ENCODE results near the gene CALM1. TPM values are rescaled to one million over a fixed set of nuclear protein-coding genes. Genes with fewer than 3 reads are reported as not detected.

The CALM1 gene
- total and polyA plus RNA-seq, 10 of the 15 experiments (the other 5 are each of a cell fraction or from before 2014, with no cell fraction given): 110 to 729 (median 261) TPM

DNA sequence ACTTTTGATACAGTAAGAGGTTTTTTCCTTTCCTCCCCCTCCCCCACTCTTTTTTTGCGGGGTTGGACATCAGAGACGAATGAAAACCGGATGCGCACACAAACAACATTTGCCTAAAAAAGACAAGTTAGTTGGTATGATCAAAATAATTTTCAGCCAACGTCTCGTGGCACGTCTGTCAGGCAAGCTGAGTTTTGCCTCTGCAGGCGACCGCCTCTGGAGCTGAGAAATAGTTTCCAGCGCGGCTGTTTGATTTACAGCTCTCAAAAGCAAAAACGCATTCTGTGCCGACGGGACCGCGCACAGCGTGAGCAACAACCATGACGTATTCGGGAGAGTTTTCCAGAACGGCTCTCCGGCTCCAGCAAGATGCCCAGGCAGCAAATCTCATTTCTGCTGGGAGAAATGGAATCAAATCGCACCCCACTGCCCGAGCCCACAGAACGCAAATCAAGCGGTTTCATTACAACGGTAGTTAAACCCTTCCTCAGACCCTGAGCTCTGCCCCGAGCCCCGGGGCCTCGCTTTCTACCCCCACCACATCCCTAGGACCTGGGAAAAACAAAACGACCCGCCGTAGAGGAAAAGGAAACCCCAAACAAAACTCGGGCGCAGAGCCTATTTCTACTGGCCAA lies 14.2 kb upstream of the CALM1 start:
- FAIRE-seq: peak; percentile 23
- RAD21 ChIA-PET (ENCODE audit: unreplicated experiment): interaction anchor here (0.6 to 1.0 kb wide), 2 partner anchors 17 to 270 kb away, joined by 3 to 4 read pairs; no protein-coding TSS in a partner anchor
- TF ChIP-seq RCOR1 (conservative IDR thresholded peaks at IDR 0.05; ENCODE audit: low read depth, low read length): no peak
- TF ChIP-seq JUNB (IDR thresholded peaks at IDR 0.05): no peak
- TF ChIP-seq FOXK2 (IDR thresholded peaks at IDR 0.05): no peak
- TF ChIP-seq, protein P1, sequence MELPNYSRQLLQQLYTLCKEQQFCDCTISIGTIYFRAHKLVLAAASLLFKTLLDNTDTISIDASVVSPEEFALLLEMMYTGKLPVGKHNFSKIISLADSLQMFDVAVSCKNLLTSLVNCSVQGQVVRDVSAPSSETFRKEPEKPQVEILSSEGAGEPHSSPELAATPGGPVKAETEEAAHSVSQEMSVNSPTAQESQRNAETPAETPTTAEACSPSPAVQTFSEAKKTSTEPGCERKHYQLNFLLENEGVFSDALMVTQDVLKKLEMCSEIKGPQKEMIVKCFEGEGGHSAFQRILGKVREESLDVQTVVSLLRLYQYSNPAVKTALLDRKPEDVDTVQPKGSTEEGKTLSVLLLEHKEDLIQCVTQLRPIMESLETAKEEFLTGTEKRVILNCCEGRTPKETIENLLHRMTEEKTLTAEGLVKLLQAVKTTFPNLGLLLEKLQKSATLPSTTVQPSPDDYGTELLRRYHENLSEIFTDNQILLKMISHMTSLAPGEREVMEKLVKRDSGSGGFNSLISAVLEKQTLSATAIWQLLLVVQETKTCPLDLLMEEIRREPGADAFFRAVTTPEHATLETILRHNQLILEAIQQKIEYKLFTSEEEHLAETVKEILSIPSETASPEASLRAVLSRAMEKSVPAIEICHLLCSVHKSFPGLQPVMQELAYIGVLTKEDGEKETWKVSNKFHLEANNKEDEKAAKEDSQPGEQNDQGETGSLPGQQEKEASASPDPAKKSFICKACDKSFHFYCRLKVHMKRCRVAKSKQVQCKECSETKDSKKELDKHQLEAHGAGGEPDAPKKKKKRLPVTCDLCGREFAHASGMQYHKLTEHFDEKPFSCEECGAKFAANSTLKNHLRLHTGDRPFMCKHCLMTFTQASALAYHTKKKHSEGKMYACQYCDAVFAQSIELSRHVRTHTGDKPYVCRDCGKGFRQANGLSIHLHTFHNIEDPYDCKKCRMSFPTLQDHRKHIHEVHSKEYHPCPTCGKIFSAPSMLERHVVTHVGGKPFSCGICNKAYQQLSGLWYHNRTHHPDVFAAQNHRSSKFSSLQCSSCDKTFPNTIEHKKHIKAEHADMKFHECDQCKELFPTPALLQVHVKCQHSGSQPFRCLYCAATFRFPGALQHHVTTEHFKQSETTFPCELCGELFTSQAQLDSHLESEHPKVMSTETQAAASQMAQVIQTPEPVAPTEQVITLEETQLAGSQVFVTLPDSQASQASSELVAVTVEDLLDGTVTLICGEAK (IDR thresholded peaks at IDR 0.05; ENCODE audit: borderline replicate concordance): 0 out of 2 replicates have a peak, but pooled peaks have one; percentile 9
- TF ChIP-seq PAX8 (IDR thresholded peaks at IDR 0.05): peak; percentile 90
- no peak for TF ChIP-seq TAF1 (IDR thresholded peaks at IDR 0.05; ENCODE audit: borderline replicate concordance, low read depth, low read length)
- no peak for TF ChIP-seq POLR2AphosphoS2 (IDR thresholded peaks at IDR 0.05; ENCODE audit: low read depth, low read length)
- no peak for TF ChIP-seq NR2F1 (conservative IDR thresholded peaks at IDR 0.05)
- no peak for TF ChIP-seq RELA (IDR thresholded peaks at IDR 0.05; ENCODE audit: borderline replicate concordance, partially characterized antibody)
- TF ChIP-seq, protein P2, sequence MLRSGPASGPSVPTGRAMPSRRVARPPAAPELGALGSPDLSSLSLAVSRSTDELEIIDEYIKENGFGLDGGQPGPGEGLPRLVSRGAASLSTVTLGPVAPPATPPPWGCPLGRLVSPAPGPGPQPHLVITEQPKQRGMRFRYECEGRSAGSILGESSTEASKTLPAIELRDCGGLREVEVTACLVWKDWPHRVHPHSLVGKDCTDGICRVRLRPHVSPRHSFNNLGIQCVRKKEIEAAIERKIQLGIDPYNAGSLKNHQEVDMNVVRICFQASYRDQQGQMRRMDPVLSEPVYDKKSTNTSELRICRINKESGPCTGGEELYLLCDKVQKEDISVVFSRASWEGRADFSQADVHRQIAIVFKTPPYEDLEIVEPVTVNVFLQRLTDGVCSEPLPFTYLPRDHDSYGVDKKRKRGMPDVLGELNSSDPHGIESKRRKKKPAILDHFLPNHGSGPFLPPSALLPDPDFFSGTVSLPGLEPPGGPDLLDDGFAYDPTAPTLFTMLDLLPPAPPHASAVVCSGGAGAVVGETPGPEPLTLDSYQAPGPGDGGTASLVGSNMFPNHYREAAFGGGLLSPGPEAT (IDR thresholded peaks at IDR 0.05; ENCODE audit: low read depth): no peak
- TF ChIP-seq, protein P3, sequence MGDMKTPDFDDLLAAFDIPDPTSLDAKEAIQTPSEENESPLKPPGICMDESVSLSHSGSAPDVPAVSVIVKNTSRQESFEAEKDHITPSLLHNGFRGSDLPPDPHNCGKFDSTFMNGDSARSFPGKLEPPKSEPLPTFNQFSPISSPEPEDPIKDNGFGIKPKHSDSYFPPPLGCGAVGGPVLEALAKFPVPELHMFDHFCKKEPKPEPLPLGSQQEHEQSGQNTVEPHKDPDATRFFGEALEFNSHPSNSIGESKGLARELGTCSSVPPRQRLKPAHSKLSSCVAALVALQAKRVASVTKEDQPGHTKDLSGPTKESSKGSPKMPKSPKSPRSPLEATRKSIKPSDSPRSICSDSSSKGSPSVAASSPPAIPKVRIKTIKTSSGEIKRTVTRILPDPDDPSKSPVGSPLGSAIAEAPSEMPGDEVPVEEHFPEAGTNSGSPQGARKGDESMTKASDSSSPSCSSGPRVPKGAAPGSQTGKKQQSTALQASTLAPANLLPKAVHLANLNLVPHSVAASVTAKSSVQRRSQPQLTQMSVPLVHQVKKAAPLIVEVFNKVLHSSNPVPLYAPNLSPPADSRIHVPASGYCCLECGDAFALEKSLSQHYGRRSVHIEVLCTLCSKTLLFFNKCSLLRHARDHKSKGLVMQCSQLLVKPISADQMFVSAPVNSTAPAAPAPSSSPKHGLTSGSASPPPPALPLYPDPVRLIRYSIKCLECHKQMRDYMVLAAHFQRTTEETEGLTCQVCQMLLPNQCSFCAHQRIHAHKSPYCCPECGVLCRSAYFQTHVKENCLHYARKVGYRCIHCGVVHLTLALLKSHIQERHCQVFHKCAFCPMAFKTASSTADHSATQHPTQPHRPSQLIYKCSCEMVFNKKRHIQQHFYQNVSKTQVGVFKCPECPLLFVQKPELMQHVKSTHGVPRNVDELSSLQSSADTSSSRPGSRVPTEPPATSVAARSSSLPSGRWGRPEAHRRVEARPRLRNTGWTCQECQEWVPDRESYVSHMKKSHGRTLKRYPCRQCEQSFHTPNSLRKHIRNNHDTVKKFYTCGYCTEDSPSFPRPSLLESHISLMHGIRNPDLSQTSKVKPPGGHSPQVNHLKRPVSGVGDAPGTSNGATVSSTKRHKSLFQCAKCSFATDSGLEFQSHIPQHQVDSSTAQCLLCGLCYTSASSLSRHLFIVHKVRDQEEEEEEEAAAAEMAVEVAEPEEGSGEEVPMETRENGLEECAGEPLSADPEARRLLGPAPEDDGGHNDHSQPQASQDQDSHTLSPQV (IDR thresholded peaks at IDR 0.05): no peak

More for the DNA sequence above, 14.2 kb upstream of the CALM1 start:
- Histone ChIP-seq H3K27ac (ENCODE audit: control insufficient read depth, insufficient read depth) (peak overlapping the region; percentile 98), H3K27me3 (replicated peaks in 1 of 2; ENCODE audit: control insufficient read depth in 2 of 2, insufficient read depth in 2 of 2, low read length in 1 of 2) (no peaks in the 10 kb centered on the region), H3K9ac (ENCODE audit: control insufficient read depth, insufficient read depth, low read length) (peak overlapping the region; percentile 100), H3K36me3 (ENCODE audit: control insufficient read depth in 2 of 2, insufficient read depth in 2 of 2, low read length in 1 of 2) (no peaks in the 10 kb centered on the region), H4K20me1 (ENCODE audit: control insufficient read depth, insufficient read depth) (no peaks in the 10 kb centered on the region), H3K4me1 (ENCODE audit: control insufficient read depth, insufficient read depth, low read length) (peaks cover 7% of the 10 kb centered on the region), H3K4me3 (peak overlapping the region; percentile 82), H3K79me2 (ENCODE audit: control insufficient read depth, insufficient read depth, low read length) (no peaks in the 10 kb centered on the region; the same call in none of the 2 replicates), H2AFZ (ENCODE audit: control insufficient read depth, low read depth, low read length) (peak overlapping the region; percentile 86), H3K4me2 (ENCODE audit: control insufficient read depth, insufficient read depth) (peak overlapping the region; percentile 99), H3K9me3 (replicated peaks; ENCODE audit: control insufficient read depth, insufficient read depth, low read length) (no peaks in the 10 kb centered on the region)
- WGBS (ENCODE audit: insufficient coverage, insufficient replicate concordance, low lambda C conversion rate, missing lambda C conversion rate): 3% methylated on average over 33 of the region's 34 CpGs
- SMC1A ChIA-PET (ENCODE audit: uncharacterized antibody, unreplicated experiment): interaction anchor here (2.1 kb wide), 1 partner anchor 13 kb away, joined by 9 read pairs; no protein-coding TSS in a partner anchor
- DNase-seq (ENCODE audit: low read depth, low spot score) (no peak), ATAC-seq (peak; percentile 25)
- in situ Hi-C loops (cut with MboI) (loop anchor here (25.0 kb wide), 1 partner anchor 1130 kb away; the partner anchor contains the start of gene PPP4R3A), intact Hi-C loops (cut with micrococcal nuclease; ENCODE audit: unreplicated experiment) (loop anchor here (1.0 to 5.0 kb wide), 4 partner anchors 14 to 428 kb away; partner anchors contain the start of genes EFCAB11, NRDE2, PSMC1 and TDP1)
- TSS peak; percentile 94 for BruUV-seq (replicated peaks)
- CTCF ChIA-PET: interaction anchor here (0.8 to 2.9 kb wide), 4 partner anchors 14 to 377 kb away, joined by 4 to 17 read pairs (median 7); partner anchors contain the start of gene CALM1
- POLR2A ChIA-PET: interaction anchor here (0.6 to 5.8 kb wide), 2 partner anchors 13 to 81 kb away, joined by 3 to 43 read pairs; partner anchors contain the start of gene CALM1

Measured in GM12878 (cell line).